Glutamatergic neuron (in vitro differentiated cells): Measurements from ENCODE around the gene SF3A2. TPM values are rescaled to one million over a fixed set of nuclear protein-coding genes. Genes with fewer than 3 reads are reported as not detected.
A peak's percentile ranks its signal among the peaks of the same experiment; 100 is the strongest.

Experiments used
- DNase-seq: peaks from one replicate; pipeline ENCODE4 v3.0.0; 2022
- H3K27ac Mint-ChIP-seq: one replicate; pipeline ENCODE4 v1.8.0; 2020; ENCODE audit warnings: mild to moderate bottlenecking, mixed read lengths, inconsistent platforms; ENCODE audit not compliant: unreplicated experiment
- H3K27me3 Mint-ChIP-seq: one replicate; pipeline ENCODE4 v1.8.0; 2020; ENCODE audit warnings: mild to moderate bottlenecking, moderate library complexity, mixed read lengths, inconsistent platforms; ENCODE audit not compliant: unreplicated experiment
- H3K36me3 Mint-ChIP-seq: one replicate; pipeline ENCODE4 v1.8.0; 2020; ENCODE audit warnings: mild to moderate bottlenecking, mixed read lengths, inconsistent platforms; ENCODE audit not compliant: unreplicated experiment
- H3K4me1 Mint-ChIP-seq: one replicate; pipeline ENCODE4 v1.8.0; 2020; ENCODE audit warnings: mild to moderate bottlenecking, low read depth, mixed read lengths, inconsistent platforms; ENCODE audit not compliant: unreplicated experiment
- H3K4me3 Mint-ChIP-seq: one replicate; pipeline ENCODE4 v1.8.0; 2020; ENCODE audit warnings: mild to moderate bottlenecking, mixed read lengths, inconsistent platforms; ENCODE audit not compliant: unreplicated experiment
- H3K9me3 Mint-ChIP-seq: one replicate; pipeline ENCODE4 v1.8.0; 2020; ENCODE audit warnings: mild to moderate bottlenecking, moderate library complexity, mixed read lengths, inconsistent platforms; ENCODE audit not compliant: unreplicated experiment
- total RNA-seq: library from RNA; stranded (reverse); fragmentation: NEBNext Ultra II Directional; extraction: Animal tissue kit (Norgen Biotek cat#: 25700); gene quantifications from one replicate; pipeline ENCODE4 v1.2.1, GENCODE V29; 2021; ENCODE audit not compliant: unreplicated experiment
- TF ChIP-seq, protein P1 (sequence below): fragments of 200-600 bp; sonication (generic); IDR thresholded peaks from one replicate; pipeline ENCODE4 v1.5.0; 2021; ENCODE audit not compliant: partially characterized antibody, unreplicated experiment

Gene SF3A2
- total RNA-seq, 1 donor from 2014 or later = 101 TPM

- DNase-seq = no peak
- TF ChIP-seq, protein P1, sequence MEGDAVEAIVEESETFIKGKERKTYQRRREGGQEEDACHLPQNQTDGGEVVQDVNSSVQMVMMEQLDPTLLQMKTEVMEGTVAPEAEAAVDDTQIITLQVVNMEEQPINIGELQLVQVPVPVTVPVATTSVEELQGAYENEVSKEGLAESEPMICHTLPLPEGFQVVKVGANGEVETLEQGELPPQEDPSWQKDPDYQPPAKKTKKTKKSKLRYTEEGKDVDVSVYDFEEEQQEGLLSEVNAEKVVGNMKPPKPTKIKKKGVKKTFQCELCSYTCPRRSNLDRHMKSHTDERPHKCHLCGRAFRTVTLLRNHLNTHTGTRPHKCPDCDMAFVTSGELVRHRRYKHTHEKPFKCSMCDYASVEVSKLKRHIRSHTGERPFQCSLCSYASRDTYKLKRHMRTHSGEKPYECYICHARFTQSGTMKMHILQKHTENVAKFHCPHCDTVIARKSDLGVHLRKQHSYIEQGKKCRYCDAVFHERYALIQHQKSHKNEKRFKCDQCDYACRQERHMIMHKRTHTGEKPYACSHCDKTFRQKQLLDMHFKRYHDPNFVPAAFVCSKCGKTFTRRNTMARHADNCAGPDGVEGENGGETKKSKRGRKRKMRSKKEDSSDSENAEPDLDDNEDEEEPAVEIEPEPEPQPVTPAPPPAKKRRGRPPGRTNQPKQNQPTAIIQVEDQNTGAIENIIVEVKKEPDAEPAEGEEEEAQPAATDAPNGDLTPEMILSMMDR = no peak
- Mint-ChIP-seq H3K36me3 (no peaks in the 10 kb centered on the region), H3K27me3 (peaks cover 9% of the 10 kb centered on the region), H3K4me3 (no peak overlapping the region), H3K4me1 (peaks cover 27% of the 10 kb centered on the region), H3K27ac (peak overlapping the region; percentile 85), H3K9me3 (peaks cover 15% of the 10 kb centered on the region)
Measured at GRCh38 chr19:2242092-2242537, 5.5 kb downstream of the SF3A2 start.

- Mint-ChIP-seq H3K4me1 (peaks cover 23% of the 10 kb centered on the region), H3K36me3 (no peaks in the 10 kb centered on the region), H3K9me3 (peaks cover 11% of the 10 kb centered on the region), H3K27me3 (peaks cover 9% of the 10 kb centered on the region), H3K27ac (peak overlapping the region; percentile 85), H3K4me3 (peak overlapping the region; percentile 76)
- TF ChIP-seq, protein P1 = no peak
- no peak for DNase-seq
Measured at GRCh38 chr19:2242816-2243215, 6.2 kb downstream of the SF3A2 start.

GRCh38 chr19:2243274-2244124 is 6.9 kb downstream of the SF3A2 start:
- peak; percentile 46 for DNase-seq
- Mint-ChIP-seq H3K27me3 (peaks cover 9% of the 10 kb centered on the region), H3K27ac (peak overlapping the region; percentile 77), H3K36me3 (no peaks in the 10 kb centered on the region), H3K4me1 (peaks cover 20% of the 10 kb centered on the region), H3K9me3 (peaks cover 9% of the 10 kb centered on the region), H3K4me3 (no peak overlapping the region)
- TF ChIP-seq, protein P1 = no peak

GRCh38 chr19:2244125-2244411 is 7.4 kb downstream of the SF3A2 start:
- Mint-ChIP-seq H3K36me3 (no peaks in the 10 kb centered on the region), H3K4me3 (no peak overlapping the region), H3K27ac (no peak overlapping the region), H3K27me3 (peaks cover 9% of the 10 kb centered on the region), H3K4me1 (peaks cover 16% of the 10 kb centered on the region), H3K9me3 (peaks cover 9% of the 10 kb centered on the region)
- no peak for DNase-seq
- TF ChIP-seq, protein P1 = no peak

GRCh38 chr19:2244486-2244885 is 7.9 kb downstream of the SF3A2 start:
- H3K36me3 Mint-ChIP-seq = no peaks in the 10 kb centered on the region
- H3K27me3 Mint-ChIP-seq = peaks cover 9% of the 10 kb centered on the region
- H3K4me3 Mint-ChIP-seq = no peak overlapping the region
- H3K4me1 Mint-ChIP-seq = peaks cover 14% of the 10 kb centered on the region
- no peak for DNase-seq
- H3K27ac Mint-ChIP-seq = no peak overlapping the region
- peaks cover 9% of the 10 kb centered on the region for H3K9me3 Mint-ChIP-seq
- TF ChIP-seq, protein P1 = no peak
